CD8-positive, alpha-beta memory T cell (primary cell): ENCODE results near the gene JAK3. TPM values are rescaled to one million over a fixed set of nuclear protein-coding genes. Genes with fewer than 3 reads are reported as not detected.

ENCODE experiments used
- CTCF ChIA-PET: fragments of 350-600 bp; sonication (Branson Sonifier 250); formaldehyde crosslinking; loops from one replicate; lab custom pipeline; 2021; ENCODE audit warnings: antibody characterized with exemption; lab: Charles Lee
- POLR2A ChIA-PET: fragments of 350-600 bp; sonication (Branson Sonifier 250); formaldehyde crosslinking; loops from one replicate; lab custom pipeline; 2021; ENCODE audit warnings: antibody characterized with exemption; lab: Charles Lee
- DNase-seq, 5 donors: peaks; one replicate each; pipeline versions ENCODE4 v3.0.0 to v3.0.0-alpha.2; 2020 to 2022; ENCODE audit warnings: mixed read lengths in 1 of 5
- H3K27ac ChIP-seq: one replicate; pipeline ENCODE4 v1.7.0; 2013; ENCODE audit warnings: low read depth, mild to moderate bottlenecking, low read length, moderate library complexity
- H3K27me3 ChIP-seq: 2 replicates; pipeline ENCODE4 v1.7.0; 2013; ENCODE audit warnings: low read length, mild to moderate bottlenecking; ENCODE audit not compliant: insufficient read depth, poor library complexity, severe bottlenecking
- H3K36me3 ChIP-seq: 2 replicates; pipeline ENCODE4 v1.7.0; 2013; ENCODE audit warnings: mild to moderate bottlenecking, low read length, moderate library complexity; ENCODE audit not compliant: insufficient read depth
- H3K4me1 ChIP-seq: 2 replicates; pipeline ENCODE4 v1.7.0; 2013; ENCODE audit warnings: mild to moderate bottlenecking, low read length, moderate library complexity; ENCODE audit not compliant: insufficient read depth
- H3K4me3 ChIP-seq: 2 replicates; pipeline ENCODE4 v1.7.0; 2013; ENCODE audit warnings: mild to moderate bottlenecking, low read length
- H3K9me3 ChIP-seq: 2 replicates; pipeline ENCODE4 v1.7.0; 2013; ENCODE audit warnings: mild to moderate bottlenecking, low read length
- H3K27ac Mint-ChIP-seq, 8 donors: one replicate each; pipeline ENCODE4 v1.8.0; 2020 to 2021; ENCODE audit warnings: mixed read lengths in 8 of 8, mild to moderate bottlenecking in 6 of 8, inconsistent platforms in 3 of 8, moderate library complexity in 3 of 8
- H3K27me3 Mint-ChIP-seq, 2 donors: one replicate each; pipeline ENCODE4 v1.8.0; 2020 to 2021; ENCODE audit warnings: mixed read lengths in 2 of 2, mild to moderate bottlenecking in 1 of 2, moderate library complexity in 1 of 2
- H3K36me3 Mint-ChIP-seq, 3 donors: one replicate each; pipeline ENCODE4 v1.8.0; 2020 to 2021; ENCODE audit warnings: mixed read lengths in 3 of 3, inconsistent platforms in 1 of 3, mild to moderate bottlenecking in 1 of 3
- H3K4me1 Mint-ChIP-seq, 3 donors: one replicate each; pipeline ENCODE4 v1.8.0; 2020 to 2021; ENCODE audit warnings: mixed read lengths in 3 of 3, inconsistent platforms in 1 of 3, mild to moderate bottlenecking in 1 of 3
- H3K4me3 Mint-ChIP-seq, 7 donors: one replicate each; pipeline ENCODE4 v1.8.0; 2020 to 2021; ENCODE audit warnings: mixed read lengths in 7 of 7, mild to moderate bottlenecking in 6 of 7, moderate library complexity in 4 of 7, inconsistent platforms in 2 of 7
- H3K9me3 Mint-ChIP-seq, 5 donors: one replicate each; pipeline ENCODE4 v1.8.0; 2020 to 2022; ENCODE audit warnings: mixed read lengths in 5 of 5, mild to moderate bottlenecking in 3 of 5, moderate library complexity in 2 of 5, inconsistent platforms in 1 of 5
- polyA plus RNA-seq: library from polyadenylated mRNA; unstranded; fragments of 300-500 nt; fragmentation: Illumina TruSeq; gene quantifications from one replicate; pipeline ENCODE4 v1.2.3, GENCODE V29; 2021
- total RNA-seq, 2 experiments: library from RNA; stranded (reverse); gene quantifications; one replicate each; pipeline ENCODE4 v1.2.3, GENCODE V29; 2021

JAK3 gene
- total and polyA plus RNA-seq, 3 experiments from 2014 or later, result 84.0 to 125 (median 119) TPM

GRCh38 chr19:17863520-17864182, 15.9 kb upstream of the JAK3 start:
- Histone ChIP-seq H3K27ac (no peak overlapping the region), H3K4me3 (no peak overlapping the region), H3K36me3 (peaks cover 37% of the 10 kb centered on the region), H3K27me3 (no peaks in the 10 kb centered on the region), H3K9me3 (no peaks in the 10 kb centered on the region), H3K4me1 (peaks cover 18% of the 10 kb centered on the region)
- DNase-seq, result no peak
- peaks cover 0 to 2% (median 0%) of the 10 kb centered on the region in 5 donors for H3K9me3 Mint-ChIP-seq
- H3K36me3 Mint-ChIP-seq, result peaks cover 0 to 60% (median 5%) of the 10 kb centered on the region in 3 donors
- peaks cover 0 to 1% of the 10 kb centered on the region in 2 donors for H3K27me3 Mint-ChIP-seq
- peak overlapping the region in 4 of 7 donors; percentile 16 to 66 (median 44) for H3K4me3 Mint-ChIP-seq
- H3K27ac Mint-ChIP-seq, result peak overlapping the region in 2 of 8 donors; percentile 39 to 72
- CTCF ChIA-PET, result interaction anchor here (0.6 to 2.4 kb wide), 2 partner anchors 69 to 144 kb away, joined by 3 to 7 read pairs; partner anchors contain the start of genes ARRDC2 and CCDC124
- peaks cover 28 to 39% (median 29%) of the 10 kb centered on the region in 3 donors for H3K4me1 Mint-ChIP-seq
- POLR2A ChIA-PET, result no interaction called here

DNA sequence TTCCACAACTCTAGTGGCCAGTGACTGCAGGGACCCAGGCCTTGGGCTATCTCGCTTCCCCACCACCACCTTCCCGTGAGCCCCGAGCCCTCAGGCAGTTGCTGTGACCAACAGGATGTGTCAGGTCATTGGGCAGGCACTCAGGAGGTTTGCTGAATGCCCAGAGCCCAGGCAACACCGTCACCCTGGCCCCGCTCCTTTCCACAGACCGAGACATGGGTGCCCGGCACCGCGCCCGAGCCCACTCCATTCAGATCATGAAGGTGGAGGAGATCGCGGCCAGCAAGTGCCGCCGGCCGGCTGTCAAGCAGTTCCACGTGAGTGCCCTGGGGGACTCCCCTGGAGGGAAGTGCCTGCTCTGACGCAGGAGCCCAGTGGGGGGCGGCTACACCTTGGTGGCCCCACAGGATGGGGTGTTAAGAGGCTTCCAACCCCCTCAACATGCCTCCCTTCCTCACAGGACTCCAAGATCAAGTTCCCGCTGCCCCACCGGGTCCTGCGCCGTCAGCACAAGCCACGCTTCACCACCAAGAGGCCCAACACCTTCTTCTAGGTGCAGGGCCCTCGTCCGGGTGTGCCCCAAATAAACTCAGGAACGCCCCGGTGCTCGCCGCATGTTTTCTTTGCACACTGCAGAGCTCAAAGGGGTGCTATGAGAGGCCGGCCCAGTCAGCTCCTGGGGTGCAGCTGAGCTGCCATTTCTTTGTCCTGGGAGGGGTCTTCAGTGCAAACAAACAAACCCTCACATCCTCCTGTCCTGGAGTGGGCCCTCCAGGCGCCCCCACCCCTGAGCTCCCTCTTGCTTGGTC, 15.1 kb upstream of the JAK3 start:
- POLR2A ChIA-PET, result no interaction called here
- Mint-ChIP-seq H3K27me3 (peaks cover 0 to 1% of the 10 kb centered on the region in 2 donors), H3K4me3 (peak overlapping the region in 4 of 7 donors; percentile 34 to 66 (median 48)), H3K27ac (peak overlapping the region in 4 of 8 donors; percentile 38 to 91 (median 58)), H3K4me1 (peaks cover 28 to 39% (median 29%) of the 10 kb centered on the region in 3 donors), H3K36me3 (peaks cover 0 to 60% (median 5%) of the 10 kb centered on the region in 3 donors), H3K9me3 (peaks cover 0 to 2% (median 0%) of the 10 kb centered on the region in 5 donors)
- Histone ChIP-seq H3K27ac (no peak overlapping the region), H3K4me1 (peaks cover 18% of the 10 kb centered on the region), H3K4me3 (no peak overlapping the region), H3K27me3 (no peaks in the 10 kb centered on the region), H3K36me3 (peaks cover 37% of the 10 kb centered on the region), H3K9me3 (no peaks in the 10 kb centered on the region)
- CTCF ChIA-PET, result interaction anchor here (0.6 to 2.4 kb wide), 2 partner anchors 70 to 145 kb away, joined by 3 to 7 read pairs; partner anchors contain the start of genes ARRDC2 and CCDC124
- DNase-seq, result no peak

- Histone ChIP-seq H3K4me3 (peak overlapping the region; percentile 95), H3K36me3 (peaks cover 37% of the 10 kb centered on the region), H3K4me1 (peaks cover 18% of the 10 kb centered on the region), H3K9me3 (no peaks in the 10 kb centered on the region), H3K27ac (peak overlapping the region; percentile 13), H3K27me3 (no peaks in the 10 kb centered on the region)
- Mint-ChIP-seq H3K4me3 (peak overlapping the region; percentile 37 to 100 (median 96)), H3K4me1 (peaks cover 28 to 39% (median 29%) of the 10 kb centered on the region in 3 donors), H3K9me3 (peaks cover 0 to 2% (median 0%) of the 10 kb centered on the region in 5 donors), H3K36me3 (peaks cover 0 to 60% (median 5%) of the 10 kb centered on the region in 3 donors), H3K27ac (peak overlapping the region; percentile 75 to 98 (median 90)), H3K27me3 (peaks cover 0 to 1% of the 10 kb centered on the region in 2 donors)
- CTCF ChIA-PET, result interaction anchor here (10.9 kb wide), 1 partner anchor 71 kb away, joined by 213 read pairs; the partner anchor contains the start of gene CCDC124
- POLR2A ChIA-PET, result interaction anchor here (0.5 to 4.0 kb wide), 3 partner anchors 14 to 94 kb away, joined by 3 to 124 read pairs (median 4); partner anchors contain the start of genes CCDC124 and JAK3
- DNase-seq, result no peak
Measured at GRCh38 chr19:17861542-17862402, 14.0 kb upstream of the JAK3 start.

DNA sequence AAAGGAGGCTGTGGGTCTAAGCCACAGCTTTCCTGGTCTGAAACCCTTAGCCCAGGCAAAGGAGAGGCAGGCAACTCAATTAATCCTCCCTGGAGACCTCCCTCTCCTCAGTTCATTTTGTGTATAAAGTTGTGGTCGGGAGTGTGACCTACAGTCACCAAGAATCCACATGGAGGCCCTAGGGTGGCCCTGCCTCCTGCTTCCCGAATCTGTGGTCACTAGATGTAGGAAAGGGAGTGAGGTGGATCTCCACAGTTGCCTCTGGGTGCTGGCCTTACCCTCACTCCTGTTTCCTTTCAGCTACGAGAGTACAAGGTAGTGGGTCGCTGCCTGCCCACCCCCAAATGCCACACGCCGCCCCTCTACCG, 13.2 kb upstream of the JAK3 start:
- H3K36me3 ChIP-seq, result peaks cover 37% of the 10 kb centered on the region
- no peak for DNase-seq
- Mint-ChIP-seq H3K27ac (peak overlapping the region; percentile 74 to 98 (median 90)), H3K9me3 (peaks cover 0 to 2% (median 0%) of the 10 kb centered on the region in 5 donors), H3K27me3 (peaks cover 0 to 1% of the 10 kb centered on the region in 2 donors), H3K4me3 (peak overlapping the region; percentile 93 to 100 (median 97)), H3K4me1 (peaks cover 28 to 39% (median 29%) of the 10 kb centered on the region in 3 donors), H3K36me3 (peaks cover 0 to 60% (median 5%) of the 10 kb centered on the region in 3 donors)
- POLR2A ChIA-PET, result interaction anchor here (0.6 to 4.0 kb wide), 3 partner anchors 11 to 140 kb away, joined by 3 to 124 read pairs (median 15); partner anchors contain the start of genes CCDC124 and SLC5A5
- peak overlapping the region; percentile 13 for H3K27ac ChIP-seq
- no peaks in the 10 kb centered on the region for H3K27me3 ChIP-seq
- CTCF ChIA-PET, result interaction anchor here (3.2 to 10.9 kb wide), 3 partner anchors 11 to 135 kb away, joined by 21 to 213 read pairs (median 38); partner anchors contain the start of genes CCDC124 and SLC5A5
- peak overlapping the region; percentile 95 for H3K4me3 ChIP-seq
- H3K9me3 ChIP-seq, result no peaks in the 10 kb centered on the region
- peaks cover 18% of the 10 kb centered on the region for H3K4me1 ChIP-seq

DNA sequence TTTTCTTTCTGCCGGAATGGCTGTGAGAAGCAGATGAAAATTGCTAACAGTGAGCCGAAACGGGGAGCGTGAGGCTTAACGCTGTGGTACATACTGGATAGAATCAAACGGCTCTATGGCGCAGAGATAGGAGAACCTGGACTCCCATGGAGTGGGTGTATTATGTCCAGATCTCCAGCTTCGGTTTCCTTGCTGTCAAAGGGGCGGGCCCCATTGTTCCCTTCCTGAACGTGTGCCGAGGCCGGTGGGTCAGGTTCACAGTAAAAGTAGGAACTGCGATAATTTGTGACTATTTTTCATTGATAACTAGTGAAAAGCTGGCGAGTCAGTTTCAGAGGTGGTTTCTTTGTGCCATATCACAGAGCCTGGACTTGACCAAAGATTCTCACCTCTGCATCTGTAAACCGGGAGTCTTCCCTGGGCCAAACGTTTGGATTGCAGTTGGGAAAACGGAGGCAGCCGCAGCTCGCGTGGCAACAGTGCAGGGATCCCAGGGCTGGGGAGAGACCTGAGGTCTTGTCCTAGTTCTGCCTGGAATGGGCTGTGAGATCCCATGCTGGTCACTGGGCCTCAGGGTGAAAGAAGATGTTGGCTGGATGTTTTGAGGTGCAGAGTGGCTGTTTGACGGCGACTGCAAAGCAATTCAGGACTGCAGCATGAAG, 12.7 kb upstream of the JAK3 start:
- POLR2A ChIA-PET, result interaction anchor here (0.6 to 4.0 kb wide), 8 partner anchors 11 to 1196 kb away, joined by 3 to 124 read pairs (median 10); partner anchors contain the start of genes CCDC124, JAK3, PGLS and SLC5A5
- Mint-ChIP-seq H3K4me1 (peaks cover 31 to 43% (median 33%) of the 10 kb centered on the region in 3 donors), H3K9me3 (peaks cover 0 to 2% (median 0%) of the 10 kb centered on the region in 5 donors), H3K27ac (peak overlapping the region; percentile 81 to 100 (median 96)), H3K27me3 (peaks cover 0 to 4% of the 10 kb centered on the region in 2 donors), H3K4me3 (peak overlapping the region; percentile 93 to 100 (median 97)), H3K36me3 (peaks cover 0 to 56% (median 5%) of the 10 kb centered on the region in 3 donors)
- DNase-seq, result no peak
- Histone ChIP-seq H3K27ac (peak overlapping the region; percentile 80), H3K9me3 (no peaks in the 10 kb centered on the region), H3K36me3 (peaks cover 37% of the 10 kb centered on the region), H3K4me3 (peak overlapping the region; percentile 95), H3K4me1 (peaks cover 23% of the 10 kb centered on the region), H3K27me3 (no peaks in the 10 kb centered on the region)
- CTCF ChIA-PET, result interaction anchor here (0.9 to 10.9 kb wide), 17 partner anchors 10 to 199 kb away, joined by 3 to 213 read pairs (median 7); partner anchors contain the start of genes CCDC124, FCHO1, JAK3 and SLC5A5

DNA sequence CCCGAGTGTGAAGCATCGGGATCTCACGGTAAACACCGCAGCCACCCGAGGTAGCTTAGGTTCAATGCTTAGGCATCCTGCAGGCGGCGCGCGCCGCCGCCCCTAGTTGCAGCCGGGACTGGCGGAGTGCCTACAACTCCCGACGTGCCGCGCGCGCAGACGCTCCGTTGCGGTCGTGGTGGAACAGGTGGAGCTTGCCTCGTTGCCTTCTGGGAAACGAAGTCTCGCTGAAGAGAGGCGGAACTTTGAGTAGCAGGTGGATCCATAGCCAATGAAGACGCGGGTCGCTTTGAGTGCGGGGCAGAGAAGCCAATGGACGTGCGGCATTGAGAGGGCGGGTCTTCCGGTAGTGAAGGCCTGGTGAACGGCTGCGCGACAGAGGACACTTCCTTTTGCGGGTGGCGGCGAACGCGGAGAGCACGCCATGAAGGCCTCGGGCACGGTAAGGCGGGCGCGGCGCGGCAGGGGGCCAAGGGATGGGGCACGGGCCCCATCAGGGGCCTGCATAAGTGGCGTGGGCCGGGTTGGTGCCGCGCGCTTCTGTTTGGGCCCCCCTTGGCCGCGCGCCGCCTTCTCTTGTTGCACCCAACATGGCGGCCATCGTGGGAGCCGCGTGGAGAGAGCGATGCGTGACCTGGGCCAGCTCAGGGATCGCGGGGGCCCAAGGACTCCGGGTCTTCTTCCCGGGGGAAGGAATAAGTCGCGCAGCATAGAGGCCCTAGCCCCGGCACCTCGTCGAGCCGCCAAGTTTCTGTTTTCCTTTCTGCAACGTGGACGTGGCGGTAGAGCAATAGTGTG, 11.9 kb upstream of the JAK3 start, which contains the start of gene RPL18A:
Gene RPL18A, plus strand, starts transcription at position 378 of the 798 bp plus-strand sequence. Its CDS starts 47 bp downstream, at position 425.
- Histone ChIP-seq H3K27ac (peak within 1 kb of the TSS; percentile 80), H3K36me3 (peaks cover 37% of the 10 kb centered on the region), H3K4me3 (peak within 1 kb of the TSS; percentile 95), H3K4me1 (peaks cover 27% of the 10 kb centered on the region), H3K27me3 (no peaks in the 10 kb centered on the region), H3K9me3 (no peaks in the 10 kb centered on the region)
- Mint-ChIP-seq H3K9me3 (peaks cover 0 to 2% (median 0%) of the 10 kb centered on the region in 5 donors), H3K27ac (peak within 1 kb of the TSS; percentile 81 to 100 (median 96)), H3K4me3 (peak within 1 kb of the TSS; percentile 93 to 100 (median 97)), H3K27me3 (peaks cover 0 to 4% of the 10 kb centered on the region in 2 donors), H3K4me1 (peaks cover 34 to 40% (median 36%) of the 10 kb centered on the region in 3 donors), H3K36me3 (peaks cover 0 to 48% (median 5%) of the 10 kb centered on the region in 3 donors)
- DNase-seq, result peak; percentile 97 to 99 (median 99)
- ChIA-PET CTCF (interaction anchor here (0.6 to 10.9 kb wide), 52 partner anchors 8 to 416 kb away, joined by 3 to 213 read pairs (median 4); partner anchors contain the start of genes B3GNT3, CCDC124, FCHO1 and JAK3), POLR2A (interaction anchor here (0.5 to 4.0 kb wide), 29 partner anchors 9 to 1197 kb away, joined by 3 to 124 read pairs (median 6); partner anchors contain the start of genes CCDC124, COPE, DDX49 and FCHO1)
